HL-60 (cell line): ENCODE results near the gene DHFR.

Experiments used
- DNase-seq, 2 experiments: peaks; one replicate each; pipeline ENCODE4 v3.0.0-alpha.2; 2010 to 2020; ENCODE audit warnings: low read depth in 1 of 2, low spot score in 1 of 2
- H3K27ac ChIP-seq: fragments of 250-450 bp; sonication (Bioruptor Pico); replicated peaks from 2 replicates; pipeline ENCODE4 v1.5.1; 2020; ENCODE audit warnings: mild to moderate bottlenecking, moderate library complexity
- H3K27me3 ChIP-seq: fragments of 250-450 bp; sonication (Bioruptor Pico); 2 replicates; pipeline ENCODE4 v1.5.1; 2021; ENCODE audit warnings: mild to moderate bottlenecking, moderate library complexity; ENCODE audit not compliant: insufficient read depth, poor library complexity, severe bottlenecking
- H3K4me3 ChIP-seq: replicated peaks from 2 replicates; pipeline ENCODE4 v1.5.1; 2011; ENCODE audit warnings: mild to moderate bottlenecking, control low read depth, low read length; ENCODE audit not compliant: insufficient read depth
- GABPA ChIP-seq: IDR thresholded peaks from 2 replicates; pipeline ENCODE4 v1.6.1; 2012; ENCODE audit warnings: low read depth
- POLR2AphosphoS5 ChIP-seq: IDR thresholded peaks from 2 replicates; pipeline ENCODE4 v1.6.1; 2012; ENCODE audit warnings: low read depth
- REST ChIP-seq: IDR thresholded peaks from 2 replicates; pipeline ENCODE4 v1.6.1; 2012; ENCODE audit warnings: low read depth; ENCODE audit not compliant: insufficient replicate concordance
- SPI1 ChIP-seq: IDR thresholded peaks from 2 replicates; pipeline ENCODE4 v1.6.1; 2012; ENCODE audit warnings: low read depth, mild to moderate bottlenecking, borderline replicate concordance
- TF ChIP-seq, protein P1 (sequence below): IDR thresholded peaks from one replicate; pipeline ENCODE4 v1.5.1; 2011; ENCODE audit warnings: low read length, control low read depth, inconsistent platforms; ENCODE audit not compliant: insufficient read depth

The DHFR gene

DNA sequence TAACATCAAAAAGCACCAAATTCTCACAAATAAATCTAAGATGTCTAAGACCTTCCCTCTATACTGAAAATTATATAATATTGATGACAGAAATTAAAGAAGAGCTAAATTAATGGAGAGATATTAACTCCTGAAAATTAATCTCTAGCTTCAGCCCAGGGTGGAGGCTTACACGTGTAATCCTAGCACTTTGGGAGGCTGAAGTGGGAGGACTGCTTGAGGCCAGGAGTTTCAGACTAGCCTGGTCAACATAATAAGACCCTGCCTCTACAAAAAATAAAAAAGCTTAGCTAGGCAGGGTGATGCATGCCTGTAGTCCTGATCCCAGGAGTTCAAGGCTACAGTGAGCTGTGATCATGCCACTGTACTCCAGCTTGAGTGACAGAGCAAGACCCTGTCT, 45.1 kb downstream of the DHFR start:
- DNase-seq = no peak
- H3K27me3 ChIP-seq = no peaks in the 10 kb centered on the region
- no peak overlapping the region for H3K27ac ChIP-seq
- no peak overlapping the region for H3K4me3 ChIP-seq
- no peak for TF ChIP-seq SPI1
- no peak for TF ChIP-seq GABPA
- no peak for TF ChIP-seq REST
- TF ChIP-seq, protein P1, sequence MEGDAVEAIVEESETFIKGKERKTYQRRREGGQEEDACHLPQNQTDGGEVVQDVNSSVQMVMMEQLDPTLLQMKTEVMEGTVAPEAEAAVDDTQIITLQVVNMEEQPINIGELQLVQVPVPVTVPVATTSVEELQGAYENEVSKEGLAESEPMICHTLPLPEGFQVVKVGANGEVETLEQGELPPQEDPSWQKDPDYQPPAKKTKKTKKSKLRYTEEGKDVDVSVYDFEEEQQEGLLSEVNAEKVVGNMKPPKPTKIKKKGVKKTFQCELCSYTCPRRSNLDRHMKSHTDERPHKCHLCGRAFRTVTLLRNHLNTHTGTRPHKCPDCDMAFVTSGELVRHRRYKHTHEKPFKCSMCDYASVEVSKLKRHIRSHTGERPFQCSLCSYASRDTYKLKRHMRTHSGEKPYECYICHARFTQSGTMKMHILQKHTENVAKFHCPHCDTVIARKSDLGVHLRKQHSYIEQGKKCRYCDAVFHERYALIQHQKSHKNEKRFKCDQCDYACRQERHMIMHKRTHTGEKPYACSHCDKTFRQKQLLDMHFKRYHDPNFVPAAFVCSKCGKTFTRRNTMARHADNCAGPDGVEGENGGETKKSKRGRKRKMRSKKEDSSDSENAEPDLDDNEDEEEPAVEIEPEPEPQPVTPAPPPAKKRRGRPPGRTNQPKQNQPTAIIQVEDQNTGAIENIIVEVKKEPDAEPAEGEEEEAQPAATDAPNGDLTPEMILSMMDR = no peak
- no peak for TF ChIP-seq POLR2AphosphoS5

GRCh38 chr5:80608731-80609130, 46.1 kb downstream of the DHFR start:
- TF ChIP-seq POLR2AphosphoS5 = no peak
- TF ChIP-seq SPI1 = no peak
- TF ChIP-seq, protein P1 = no peak
- no peak for TF ChIP-seq REST
- TF ChIP-seq GABPA = no peak
- H3K4me3 ChIP-seq = no peak overlapping the region
- H3K27ac ChIP-seq = peak overlapping the region; percentile 65
- DNase-seq = peak; percentile 22 to 64
- no peaks in the 10 kb centered on the region for H3K27me3 ChIP-seq

- DNase-seq = no peak
- TF ChIP-seq GABPA = no peak
- TF ChIP-seq, protein P1 = no peak
- no peak for TF ChIP-seq POLR2AphosphoS5
- TF ChIP-seq REST = no peak
- Histone ChIP-seq H3K27me3 (no peaks in the 10 kb centered on the region), H3K4me3 (no peak overlapping the region), H3K27ac (peak overlapping the region; percentile 65)
These were observed 47.0 kb downstream of the DHFR start for GRCh38 chr5:80607832-80608231.
